ENCODE measurements around the gene CYB561. TPM values are rescaled to one million over a fixed set of nuclear protein-coding genes. Genes with fewer than 3 reads are reported as not detected.

Gene CYB561
- total RNA-seq, 1 experiment from 2014 or later = 40.1 TPM

DNA sequence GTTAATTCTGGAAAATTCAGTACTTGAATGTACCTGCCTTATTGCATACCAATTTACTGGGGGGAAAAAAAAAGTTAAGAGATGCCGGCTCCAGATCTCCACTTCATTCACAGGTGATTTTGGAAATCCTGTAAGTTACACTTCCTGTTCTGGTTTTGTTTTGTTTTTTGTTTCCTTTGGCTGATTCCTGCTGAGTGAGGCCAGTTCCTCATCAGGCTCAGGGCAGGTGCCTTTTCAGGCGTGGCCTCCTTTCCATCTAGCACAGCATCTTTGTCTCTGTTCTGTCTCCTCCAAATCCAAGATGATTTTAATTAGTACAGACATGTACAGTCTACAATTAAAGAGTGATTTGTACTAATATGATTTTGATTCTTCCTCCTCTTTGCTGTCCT lies 19.2 kb downstream of the CYB561 start:
- DNase-seq (ENCODE audit: low read depth, low spot score) (no peak), ATAC-seq (no peak)
- H3K9me3 ChIP-seq (ENCODE audit: control insufficient read depth, insufficient read depth, low read depth, low read length) = no peaks in the 10 kb centered on the region
- ChIA-PET POLR2A (no interaction called here), CTCF (interaction anchor here (2.9 kb wide), 1 partner anchor 52 kb away, joined by 24 read pairs; no protein-coding TSS in a partner anchor)
- no peaks in the 10 kb centered on the region for H3K27me3 ChIP-seq (ENCODE audit: control insufficient read depth, insufficient read depth, low read length)
- TF ChIP-seq, protein P1, sequence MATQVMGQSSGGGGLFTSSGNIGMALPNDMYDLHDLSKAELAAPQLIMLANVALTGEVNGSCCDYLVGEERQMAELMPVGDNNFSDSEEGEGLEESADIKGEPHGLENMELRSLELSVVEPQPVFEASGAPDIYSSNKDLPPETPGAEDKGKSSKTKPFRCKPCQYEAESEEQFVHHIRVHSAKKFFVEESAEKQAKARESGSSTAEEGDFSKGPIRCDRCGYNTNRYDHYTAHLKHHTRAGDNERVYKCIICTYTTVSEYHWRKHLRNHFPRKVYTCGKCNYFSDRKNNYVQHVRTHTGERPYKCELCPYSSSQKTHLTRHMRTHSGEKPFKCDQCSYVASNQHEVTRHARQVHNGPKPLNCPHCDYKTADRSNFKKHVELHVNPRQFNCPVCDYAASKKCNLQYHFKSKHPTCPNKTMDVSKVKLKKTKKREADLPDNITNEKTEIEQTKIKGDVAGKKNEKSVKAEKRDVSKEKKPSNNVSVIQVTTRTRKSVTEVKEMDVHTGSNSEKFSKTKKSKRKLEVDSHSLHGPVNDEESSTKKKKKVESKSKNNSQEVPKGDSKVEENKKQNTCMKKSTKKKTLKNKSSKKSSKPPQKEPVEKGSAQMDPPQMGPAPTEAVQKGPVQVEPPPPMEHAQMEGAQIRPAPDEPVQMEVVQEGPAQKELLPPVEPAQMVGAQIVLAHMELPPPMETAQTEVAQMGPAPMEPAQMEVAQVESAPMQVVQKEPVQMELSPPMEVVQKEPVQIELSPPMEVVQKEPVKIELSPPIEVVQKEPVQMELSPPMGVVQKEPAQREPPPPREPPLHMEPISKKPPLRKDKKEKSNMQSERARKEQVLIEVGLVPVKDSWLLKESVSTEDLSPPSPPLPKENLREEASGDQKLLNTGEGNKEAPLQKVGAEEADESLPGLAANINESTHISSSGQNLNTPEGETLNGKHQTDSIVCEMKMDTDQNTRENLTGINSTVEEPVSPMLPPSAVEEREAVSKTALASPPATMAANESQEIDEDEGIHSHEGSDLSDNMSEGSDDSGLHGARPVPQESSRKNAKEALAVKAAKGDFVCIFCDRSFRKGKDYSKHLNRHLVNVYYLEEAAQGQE (IDR thresholded peaks at IDR 0.05; ENCODE audit: insufficient read depth in 1 of 2, low read depth in 2 of 2, low read length in 1 of 2) = no peak
- no peak for TF ChIP-seq SIN3A (IDR thresholded peaks at IDR 0.05; ENCODE audit: borderline replicate concordance, insufficient read depth, low read depth, low read length)
- no peak for TF ChIP-seq TCF7L2 (IDR thresholded peaks at IDR 0.05; ENCODE audit: low read depth, low read length)
- TF ChIP-seq, protein P2, sequence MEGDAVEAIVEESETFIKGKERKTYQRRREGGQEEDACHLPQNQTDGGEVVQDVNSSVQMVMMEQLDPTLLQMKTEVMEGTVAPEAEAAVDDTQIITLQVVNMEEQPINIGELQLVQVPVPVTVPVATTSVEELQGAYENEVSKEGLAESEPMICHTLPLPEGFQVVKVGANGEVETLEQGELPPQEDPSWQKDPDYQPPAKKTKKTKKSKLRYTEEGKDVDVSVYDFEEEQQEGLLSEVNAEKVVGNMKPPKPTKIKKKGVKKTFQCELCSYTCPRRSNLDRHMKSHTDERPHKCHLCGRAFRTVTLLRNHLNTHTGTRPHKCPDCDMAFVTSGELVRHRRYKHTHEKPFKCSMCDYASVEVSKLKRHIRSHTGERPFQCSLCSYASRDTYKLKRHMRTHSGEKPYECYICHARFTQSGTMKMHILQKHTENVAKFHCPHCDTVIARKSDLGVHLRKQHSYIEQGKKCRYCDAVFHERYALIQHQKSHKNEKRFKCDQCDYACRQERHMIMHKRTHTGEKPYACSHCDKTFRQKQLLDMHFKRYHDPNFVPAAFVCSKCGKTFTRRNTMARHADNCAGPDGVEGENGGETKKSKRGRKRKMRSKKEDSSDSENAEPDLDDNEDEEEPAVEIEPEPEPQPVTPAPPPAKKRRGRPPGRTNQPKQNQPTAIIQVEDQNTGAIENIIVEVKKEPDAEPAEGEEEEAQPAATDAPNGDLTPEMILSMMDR (IDR thresholded peaks at IDR 0.05) = no peak
- no peak for TF ChIP-seq POLR2AphosphoS5 (IDR thresholded peaks at IDR 0.05; ENCODE audit: low read depth, low read length)
- H3K4me3 ChIP-seq (ENCODE audit: low read depth in 2 of 2, low read length in 2 of 2) = no peak overlapping the region
- in situ Hi-C loops (cut with HindIII; ENCODE audit: low pct_unique_long_range_greater_than_20kb, low sequenced_read_pairs) = no loop called here
- H3K4me1 ChIP-seq (ENCODE audit: control insufficient read depth, insufficient read depth, low read length) = peaks cover 37% of the 10 kb centered on the region
- no TSS peak for BruUV-seq (replicated peaks)
- intact Hi-C loops (cut with micrococcal nuclease; ENCODE audit: unreplicated experiment) = loop anchor here (5.0 kb wide), 1 partner anchor 50 kb away; the partner anchor contains the start of gene ACE
- peak overlapping the region; percentile 57; the same call in 1 of the 2 replicates for H3K27ac ChIP-seq (ENCODE audit: low read length)
- H3K36me3 ChIP-seq (ENCODE audit: control insufficient read depth, insufficient read depth, low read length) = no peaks in the 10 kb centered on the region

DNA sequence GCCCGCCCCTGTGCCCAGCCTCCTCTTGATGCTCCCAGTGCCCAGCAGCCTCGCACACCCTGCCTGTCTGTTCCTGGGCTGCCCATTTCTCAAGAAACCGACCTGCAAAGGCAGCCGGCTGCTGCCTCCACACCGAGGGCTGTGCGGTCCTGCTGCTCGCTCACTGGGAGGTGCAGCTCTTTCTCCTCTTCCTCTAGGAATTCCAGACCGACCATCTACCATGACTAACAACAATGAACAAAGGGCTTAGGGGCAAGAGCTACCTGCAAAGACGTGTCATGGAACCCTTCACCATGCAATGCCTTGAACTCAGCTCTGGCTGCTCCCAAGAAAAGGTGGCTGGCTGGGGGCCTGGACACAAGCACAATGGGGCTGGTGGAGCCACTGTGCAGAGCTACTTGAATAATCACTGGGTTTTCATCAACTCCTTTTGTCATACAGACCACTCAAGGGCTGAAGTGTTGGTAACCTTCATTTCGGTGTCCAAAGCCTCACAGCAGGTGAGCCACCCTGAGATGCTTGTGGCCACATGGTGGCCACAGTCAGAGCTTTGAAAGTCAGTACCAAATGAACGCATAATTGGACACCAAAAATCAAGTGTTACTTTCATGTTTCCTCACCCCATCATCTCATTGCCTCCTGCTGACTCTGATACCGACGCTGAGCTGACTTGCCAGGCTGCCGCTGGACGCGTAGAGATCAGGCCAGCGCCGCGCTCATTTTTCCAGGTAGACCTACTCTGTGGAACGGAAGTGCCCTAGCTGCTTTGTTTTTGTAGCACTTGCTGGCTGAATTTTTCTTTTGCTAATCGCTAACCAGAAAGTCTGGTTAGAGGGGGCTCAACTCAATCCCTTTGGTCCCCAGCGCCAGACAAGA lies 19.8 kb downstream of the CYB561 start:
- Histone ChIP-seq H3K4me3 (ENCODE audit: low read depth in 2 of 2, low read length in 2 of 2) (no peak overlapping the region), H3K27ac (ENCODE audit: low read length) (no peak overlapping the region; the same call in 1 of the 2 replicates), H3K4me1 (ENCODE audit: control insufficient read depth, insufficient read depth, low read length) (peaks cover 30% of the 10 kb centered on the region), H3K36me3 (ENCODE audit: control insufficient read depth, insufficient read depth, low read length) (no peaks in the 10 kb centered on the region), H3K27me3 (ENCODE audit: control insufficient read depth, insufficient read depth, low read length) (no peaks in the 10 kb centered on the region), H3K9me3 (ENCODE audit: control insufficient read depth, insufficient read depth, low read depth, low read length) (no peaks in the 10 kb centered on the region)
- intact Hi-C loops (cut with micrococcal nuclease; ENCODE audit: unreplicated experiment) = loop anchor here (5.0 kb wide), 1 partner anchor 51 kb away; the partner anchor contains the start of gene ACE
- ChIA-PET CTCF (interaction anchor here (0.5 to 2.9 kb wide), 11 partner anchors 9 to 1325 kb away, joined by 3 to 24 read pairs (median 6); no protein-coding TSS in a partner anchor), POLR2A (no interaction called here)
- in situ Hi-C loops (cut with HindIII; ENCODE audit: low pct_unique_long_range_greater_than_20kb, low sequenced_read_pairs) = no loop called here
- BruUV-seq (replicated peaks) = no TSS peak
- DNase-seq (ENCODE audit: low read depth, low spot score) (no peak), ATAC-seq (no peak)
- TF ChIP-seq POLR2AphosphoS5 (IDR thresholded peaks at IDR 0.05; ENCODE audit: low read depth, low read length) (no peak), TCF7L2 (IDR thresholded peaks at IDR 0.05; ENCODE audit: low read depth, low read length) (no peak), SIN3A (IDR thresholded peaks at IDR 0.05; ENCODE audit: borderline replicate concordance, insufficient read depth, low read depth, low read length) (no peak)
- TF ChIP-seq, protein P2 (IDR thresholded peaks at IDR 0.05) = no peak
- TF ChIP-seq, protein P1 (IDR thresholded peaks at IDR 0.05; ENCODE audit: insufficient read depth in 1 of 2, low read depth in 2 of 2, low read length in 1 of 2) = no peak

Measured in Panc1 (cell line).